Daoy (cell line): ENCODE measurements around the gene DDX46. TPM values are rescaled to one million over a fixed set of nuclear protein-coding genes. Genes with fewer than 3 reads are reported as not detected.
"Not testable (repeated sequence)": the region's sequence is repeated elsewhere in the genome, so short reads cannot be mapped to it uniquely, and the experiment has no call there.

Source experiments
- DNase-seq: peaks from one replicate; pipeline ENCODE4 v3.0.0-alpha.2; 2015; ENCODE audit warnings: low read depth
- total RNA-seq: library from RNA; depleted of rRNA; stranded (reverse); fragments of >200 nt; shearing (Covaris generic); gene quantifications from 2 replicates; pipeline ENCODE4 v1.2.3, GENCODE V29; 2014

The DDX46 gene
- total RNA-seq, 1 experiment from 2014 or later = 35.1 TPM

DNA sequence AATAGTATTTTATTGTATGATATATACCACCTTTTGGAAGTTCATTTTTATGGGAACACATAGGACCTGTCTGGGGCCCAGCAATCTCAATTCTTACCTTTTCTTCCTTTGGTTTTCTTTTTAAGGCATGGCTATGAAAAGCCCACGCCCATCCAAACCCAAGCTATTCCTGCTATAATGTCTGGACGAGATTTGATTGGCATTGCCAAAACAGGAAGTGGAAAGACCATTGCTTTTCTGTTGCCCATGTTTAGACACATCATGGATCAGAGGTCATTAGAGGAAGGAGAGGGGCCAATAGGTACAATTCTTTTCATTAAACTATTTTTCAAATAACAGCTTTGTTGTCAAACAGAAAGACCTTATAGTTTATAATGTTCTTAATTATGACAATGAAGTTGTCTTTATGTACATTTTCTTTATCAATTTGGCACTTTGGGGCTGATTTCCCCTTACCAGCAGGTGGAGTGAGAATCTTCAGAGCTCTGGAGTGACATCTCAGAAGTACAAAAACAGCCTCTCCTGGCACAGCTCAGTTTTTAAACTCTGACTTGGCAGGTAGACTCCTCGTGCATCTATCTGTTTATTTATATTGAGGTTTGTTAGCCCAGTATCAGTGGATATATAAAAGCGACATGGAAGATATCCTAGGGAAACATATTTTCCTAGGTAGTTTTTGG lies 25.8 kb downstream of the DDX46 start:
- peak; percentile 7 for DNase-seq

DNA sequence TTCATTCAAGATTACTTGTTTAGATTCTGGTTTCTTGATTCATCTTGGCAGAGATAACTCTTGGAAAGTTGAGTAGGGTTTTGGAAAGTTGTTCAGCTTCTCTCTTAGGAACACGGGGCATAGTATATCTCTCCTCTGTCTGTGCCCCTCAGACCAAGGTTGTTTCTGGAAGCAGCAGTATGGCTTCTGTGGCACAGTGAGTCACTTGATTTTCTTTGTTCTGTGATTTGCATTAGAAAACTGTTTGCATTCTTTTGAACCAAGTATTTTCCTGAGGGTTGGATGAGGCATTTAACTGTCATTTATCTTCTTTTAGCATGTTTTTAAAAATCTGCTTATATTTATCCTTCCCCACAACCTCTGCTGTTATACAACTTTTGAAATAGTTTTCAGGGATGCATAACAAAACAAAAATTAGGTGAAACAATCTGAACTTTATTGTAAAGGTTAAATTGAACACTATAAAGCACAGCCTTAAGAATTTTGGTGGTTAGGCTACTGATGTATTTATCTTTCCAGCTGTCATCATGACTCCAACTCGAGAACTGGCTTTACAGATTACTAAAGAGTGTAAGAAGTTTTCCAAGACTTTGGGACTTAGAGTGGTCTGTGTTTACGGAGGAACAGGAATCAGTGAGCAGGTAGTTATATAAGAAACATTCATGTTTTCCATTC lies 26.5 kb downstream of the DDX46 start:
- peak; percentile 36 for DNase-seq

DNA sequence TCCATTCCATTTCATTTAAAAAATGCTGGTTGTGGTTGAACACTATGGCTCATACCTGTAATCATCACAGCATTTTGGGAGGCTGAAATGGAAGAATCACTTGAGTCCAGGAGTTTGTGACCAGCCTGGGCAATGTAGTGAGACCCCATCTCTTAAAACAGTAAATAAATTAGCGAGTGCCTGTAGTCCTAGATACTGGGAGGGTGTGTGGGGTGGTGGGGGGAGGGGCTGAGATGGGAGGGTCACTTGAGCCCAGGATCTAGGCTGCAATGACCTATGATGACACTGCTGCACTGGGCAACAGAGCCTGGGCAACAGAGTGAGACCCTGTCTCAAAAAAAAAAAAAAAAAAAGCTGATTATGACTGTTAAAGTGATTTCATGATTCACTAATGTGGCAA lies 29.1 kb downstream of the DDX46 start:
- no peak for DNase-seq

DNA sequence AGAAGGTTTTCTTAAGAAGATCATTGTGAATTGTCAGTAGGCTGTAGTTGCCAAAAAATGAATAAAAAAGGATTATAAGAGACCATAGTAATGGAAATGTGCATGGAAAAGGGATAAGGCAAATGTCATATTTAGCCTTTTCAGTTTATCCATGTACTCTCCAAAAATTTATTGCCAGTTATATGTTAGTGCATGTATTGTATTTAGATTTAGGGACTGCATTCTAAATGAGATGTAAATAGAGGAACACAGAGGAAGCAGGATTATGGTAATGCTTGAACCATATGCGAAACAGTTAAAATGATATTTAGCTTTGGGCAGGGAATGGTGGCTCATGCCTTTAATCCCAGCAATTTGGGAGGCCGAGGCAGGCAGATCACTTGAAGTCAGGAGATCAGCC lies 33.0 kb downstream of the DDX46 start:
- DNase-seq = no peak

DNA sequence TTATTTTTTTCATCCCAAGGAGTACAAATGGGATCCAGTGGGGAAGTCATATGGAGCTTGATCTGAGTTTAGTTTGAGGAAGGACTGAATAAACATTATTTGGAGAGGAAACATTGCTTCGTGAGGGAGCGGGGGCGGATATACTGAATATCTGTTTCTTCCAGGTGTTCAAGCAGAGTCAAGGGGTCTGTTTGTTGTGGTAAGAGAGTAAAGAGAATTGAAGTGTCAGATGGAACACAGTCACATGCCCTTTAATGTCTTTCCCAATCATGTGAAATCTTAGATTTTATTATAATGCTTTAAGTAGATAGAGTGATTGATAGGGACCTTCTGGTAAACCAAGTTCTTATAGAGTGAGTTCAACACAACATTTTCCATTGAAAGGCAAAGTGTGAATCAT lies 33.7 kb downstream of the DDX46 start:
- DNase-seq = no peak

DNA sequence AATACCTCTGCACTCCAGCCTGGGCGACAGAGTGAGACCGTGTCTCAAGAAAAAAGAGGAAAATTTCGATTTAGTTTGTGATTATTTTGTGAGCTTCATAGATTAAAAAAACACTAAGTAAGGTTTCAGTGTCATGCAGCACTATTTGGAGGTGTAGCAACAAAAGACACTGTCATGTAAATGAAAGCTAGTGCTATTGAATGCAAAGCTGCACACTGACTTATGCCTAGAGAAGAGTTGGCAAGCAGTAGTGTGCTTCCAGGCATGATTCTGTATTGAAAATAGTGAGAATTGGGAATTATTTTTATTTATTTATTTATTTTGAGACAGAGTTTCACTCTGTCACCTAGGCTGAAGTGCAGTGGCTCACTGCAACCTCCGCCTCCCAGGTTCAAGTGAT lies 34.5 kb downstream of the DDX46 start:
- no peak for DNase-seq

DNA sequence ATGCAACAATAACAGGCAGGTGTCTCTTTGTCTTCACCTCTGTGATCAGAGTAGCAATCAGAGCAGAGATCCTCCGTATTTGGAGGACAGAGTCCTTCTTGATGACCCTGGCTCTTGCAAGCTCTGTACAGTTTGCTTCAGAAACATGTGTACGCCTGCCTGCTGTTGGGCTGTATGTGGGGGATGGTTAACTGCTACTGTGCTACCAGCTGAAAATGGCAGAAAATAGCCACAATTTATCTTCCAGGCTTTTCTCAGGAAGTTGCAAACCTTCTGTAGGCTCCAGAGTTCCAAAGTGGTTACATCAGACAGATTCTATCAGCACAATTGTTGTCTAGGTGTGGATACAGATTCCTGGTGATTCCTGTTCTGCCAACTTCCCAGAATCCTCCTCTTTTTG lies 35.5 kb downstream of the DDX46 start:
- no peak for DNase-seq

DNA sequence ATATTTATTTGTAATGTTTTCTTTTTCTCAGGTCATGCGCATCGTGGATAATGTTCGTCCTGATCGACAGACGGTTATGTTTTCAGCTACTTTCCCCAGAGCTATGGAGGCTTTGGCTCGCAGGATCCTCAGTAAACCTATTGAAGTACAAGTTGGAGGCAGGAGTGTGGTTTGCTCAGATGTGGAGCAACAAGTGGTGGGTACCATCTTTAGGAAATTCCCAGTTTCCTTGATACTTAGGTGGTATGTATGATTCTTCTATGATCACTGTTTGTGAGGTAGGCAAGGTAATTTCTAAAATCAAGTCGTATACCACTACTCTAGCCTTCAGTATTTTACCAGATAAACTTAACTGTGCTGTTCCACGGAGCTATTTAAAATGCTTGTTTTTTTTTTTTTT lies 36.2 kb downstream of the DDX46 start:
- no peak for DNase-seq

DNA sequence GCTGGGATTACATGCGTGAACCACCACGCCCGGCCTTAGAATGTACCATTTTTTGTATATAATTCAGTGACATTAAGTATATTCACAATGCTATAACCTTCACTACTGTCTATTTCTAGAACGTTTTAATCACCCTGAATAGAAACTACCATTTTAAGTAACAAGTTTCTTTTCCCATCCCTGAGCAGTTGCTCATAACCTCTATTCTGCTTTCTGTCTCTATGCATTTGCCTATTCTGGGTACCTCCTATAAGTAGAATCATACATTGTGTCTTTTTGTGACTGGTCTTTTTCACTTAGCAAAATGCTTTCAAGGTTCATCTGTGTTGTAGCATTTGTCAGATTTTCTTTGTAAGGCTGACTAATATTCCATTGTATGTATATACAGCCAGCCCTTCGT lies 39.9 kb downstream of the DDX46 start:
- DNase-seq = no peak

DNA sequence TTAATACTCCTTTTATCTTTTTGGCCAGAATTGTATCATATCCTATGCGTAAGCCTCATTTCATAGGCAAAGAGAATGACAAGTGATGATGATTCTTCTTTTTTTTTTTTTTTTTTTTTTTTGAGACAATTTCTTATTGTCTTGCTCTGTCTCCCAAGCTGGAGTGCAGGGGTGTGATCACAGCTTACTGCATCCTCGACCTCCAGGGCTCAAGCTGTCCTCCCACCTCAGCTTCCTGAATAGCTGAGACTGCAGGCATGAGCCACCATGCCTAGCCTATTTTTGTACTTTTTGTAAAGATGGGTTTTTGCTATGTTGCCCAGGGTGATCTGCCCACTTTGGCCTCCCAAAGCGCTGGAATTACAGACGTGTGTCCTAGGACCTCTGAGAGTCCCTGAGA lies 45.2 kb downstream of the DDX46 start:
- no peak for DNase-seq

DNA sequence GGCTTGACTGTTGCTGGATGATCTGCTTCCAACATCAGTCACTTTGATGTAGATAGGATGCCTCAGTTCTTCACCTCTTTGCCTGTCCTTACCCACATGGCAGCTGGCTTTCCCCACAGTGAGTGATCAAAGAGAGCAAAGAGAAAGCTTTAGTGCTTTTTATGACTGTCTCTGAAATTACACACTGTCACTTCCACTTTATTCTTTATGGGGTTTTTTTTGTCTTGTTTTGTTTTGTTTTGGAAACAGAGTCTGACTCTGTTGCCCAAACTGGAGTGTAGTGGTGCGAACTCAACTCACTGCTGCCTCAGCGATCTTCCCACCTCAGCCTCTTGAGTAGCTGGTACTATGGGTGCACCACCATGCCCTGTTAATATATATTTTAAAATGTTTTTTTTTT lies 54.8 kb downstream of the DDX46 start:
- DNase-seq = no peak

DNA sequence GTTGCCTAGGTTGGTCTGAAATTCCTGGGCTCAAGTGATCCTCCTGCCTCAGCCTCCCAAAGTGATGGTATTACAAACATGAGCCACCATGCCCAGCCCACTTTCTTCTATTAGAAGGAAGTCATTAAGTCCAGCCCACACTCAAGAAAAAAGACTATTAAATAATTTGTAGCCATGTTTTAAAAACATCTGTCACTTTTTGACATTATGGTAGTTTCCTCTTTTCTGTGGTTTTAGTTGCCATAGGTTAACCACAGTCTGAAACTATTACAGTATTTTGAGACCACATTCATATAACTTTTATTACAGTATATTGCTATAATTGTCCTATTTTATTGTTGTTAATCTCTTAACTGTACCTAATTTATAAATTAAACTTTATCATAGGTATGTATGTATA lies 55.2 kb downstream of the DDX46 start:
- DNase-seq = no peak

DNA sequence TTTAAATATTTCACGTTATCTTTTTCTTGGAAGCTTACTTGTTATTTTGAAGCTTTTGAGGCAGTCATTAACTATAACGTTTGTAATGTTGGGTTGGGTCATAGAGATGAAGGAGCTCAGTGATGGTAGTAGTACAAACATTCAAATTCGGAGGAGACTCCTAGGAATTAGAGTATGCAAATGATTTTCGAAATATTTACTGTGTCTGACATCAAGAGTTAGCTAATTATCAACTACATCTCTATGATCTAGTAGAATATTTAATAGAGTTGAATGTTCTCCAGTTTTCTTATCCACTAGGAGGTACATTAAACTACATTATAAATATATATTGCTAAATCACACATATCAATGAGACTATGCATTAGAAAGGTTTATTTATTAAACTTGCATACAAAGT lies 58.4 kb downstream of the DDX46 start:
- DNase-seq = no peak

DNA sequence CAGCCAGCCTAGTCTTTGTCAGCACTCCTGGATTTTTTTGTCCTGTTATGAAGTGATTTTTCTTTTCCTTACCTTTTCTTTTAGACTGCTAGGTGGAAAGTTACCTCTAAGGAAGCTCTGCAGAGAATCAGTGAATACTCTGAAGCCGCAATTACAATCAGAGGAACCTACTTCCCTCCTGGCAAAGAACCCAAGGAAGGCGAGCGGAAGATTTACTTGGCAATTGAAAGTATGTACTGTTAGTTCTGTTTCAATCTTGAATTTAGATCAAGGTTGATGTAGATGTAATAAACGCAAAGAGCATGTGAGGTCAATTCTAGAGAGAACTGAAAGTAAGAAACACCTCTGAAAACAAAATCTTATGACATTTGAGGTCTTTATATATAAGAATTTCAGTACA lies 60.2 kb downstream of the DDX46 start:
- no peak for DNase-seq

DNA sequence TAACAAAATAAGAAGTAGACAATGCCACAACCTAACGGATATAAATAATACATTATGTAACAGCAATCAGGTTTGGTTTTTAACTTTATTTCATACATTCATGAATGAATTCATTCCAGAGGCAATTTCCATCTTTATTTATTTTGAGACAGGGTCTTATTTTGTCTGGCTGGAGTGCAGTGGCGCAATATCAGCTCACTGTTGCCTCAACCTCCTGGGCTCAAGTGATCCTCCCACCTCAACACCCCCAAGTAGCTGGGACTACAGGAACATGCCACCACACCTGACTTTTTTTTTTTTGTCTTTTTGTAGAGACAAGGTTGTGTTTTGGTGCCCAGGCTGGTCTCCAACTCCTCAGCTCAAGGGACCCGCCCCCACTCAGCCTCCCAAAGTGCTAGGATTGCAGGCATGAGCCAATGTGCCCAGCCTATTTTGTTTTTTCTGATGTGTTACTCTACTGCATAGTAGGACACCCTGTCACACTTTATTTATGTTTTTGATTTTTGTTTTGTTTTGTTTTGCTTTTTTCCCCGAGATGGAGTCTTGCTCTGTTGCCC lies 60.9 kb downstream of the DDX46 start:
- DNase-seq = no peak

DNA sequence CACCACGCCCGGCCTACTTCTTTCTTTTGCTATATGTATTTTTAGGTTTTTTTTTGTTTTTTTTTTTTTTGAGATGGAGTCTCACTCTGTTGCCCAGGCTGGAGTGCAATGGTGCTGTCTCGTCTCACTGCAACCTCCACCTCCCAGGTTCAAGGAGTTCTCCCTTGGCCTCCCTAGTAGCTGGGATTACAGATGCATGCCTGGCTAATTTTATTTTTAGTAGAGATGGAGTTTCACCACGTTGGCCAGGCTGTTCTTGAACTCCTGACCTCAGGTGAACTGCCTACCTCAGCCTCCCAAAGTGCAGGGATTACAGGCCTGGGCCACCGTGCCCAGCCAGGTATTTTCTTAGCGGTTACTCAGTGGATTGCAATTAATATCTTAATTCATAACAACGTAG lies 63.3 kb downstream of the DDX46 start:
- no peak for DNase-seq

DNA sequence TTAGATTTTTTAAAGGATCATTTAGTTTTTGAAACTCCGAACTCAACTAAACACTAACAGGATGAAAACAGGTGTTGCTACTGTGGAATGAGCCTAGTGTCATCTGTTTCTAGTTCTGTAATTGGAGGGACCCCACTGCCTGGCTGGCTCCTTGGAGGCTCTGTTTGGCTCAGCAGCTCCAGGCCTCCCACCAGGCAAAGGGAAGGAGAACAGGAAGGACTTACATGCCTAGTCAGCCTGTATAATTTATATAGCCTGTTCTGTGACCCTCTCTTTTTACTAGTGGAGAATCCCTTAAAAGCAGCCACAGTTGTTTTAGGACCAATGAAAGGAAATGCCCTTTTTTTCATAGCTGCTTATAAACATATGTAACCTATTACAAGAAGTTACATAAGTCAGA lies 66.1 kb downstream of the DDX46 start:
- no peak for DNase-seq

DNA sequence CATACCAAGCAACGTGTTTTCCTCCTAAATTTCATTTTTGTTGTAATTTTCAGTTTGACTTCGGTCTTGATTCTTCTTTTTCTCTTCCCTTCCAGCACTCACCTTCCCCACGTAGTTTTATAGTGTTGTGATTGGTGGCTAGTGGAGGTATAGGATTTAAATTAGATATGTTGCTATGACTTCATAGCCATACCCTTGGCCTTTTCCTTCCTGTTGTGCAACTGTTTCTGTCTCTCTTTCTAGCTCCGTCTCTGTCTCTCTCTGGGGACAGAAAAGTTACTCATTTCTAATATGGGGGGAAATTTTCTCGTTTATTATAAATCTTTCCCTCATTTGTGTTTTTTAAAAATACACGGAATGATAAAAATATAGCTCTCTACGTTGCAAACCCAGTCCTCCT lies 66.6 kb downstream of the DDX46 start:
- DNase-seq = no peak

DNA sequence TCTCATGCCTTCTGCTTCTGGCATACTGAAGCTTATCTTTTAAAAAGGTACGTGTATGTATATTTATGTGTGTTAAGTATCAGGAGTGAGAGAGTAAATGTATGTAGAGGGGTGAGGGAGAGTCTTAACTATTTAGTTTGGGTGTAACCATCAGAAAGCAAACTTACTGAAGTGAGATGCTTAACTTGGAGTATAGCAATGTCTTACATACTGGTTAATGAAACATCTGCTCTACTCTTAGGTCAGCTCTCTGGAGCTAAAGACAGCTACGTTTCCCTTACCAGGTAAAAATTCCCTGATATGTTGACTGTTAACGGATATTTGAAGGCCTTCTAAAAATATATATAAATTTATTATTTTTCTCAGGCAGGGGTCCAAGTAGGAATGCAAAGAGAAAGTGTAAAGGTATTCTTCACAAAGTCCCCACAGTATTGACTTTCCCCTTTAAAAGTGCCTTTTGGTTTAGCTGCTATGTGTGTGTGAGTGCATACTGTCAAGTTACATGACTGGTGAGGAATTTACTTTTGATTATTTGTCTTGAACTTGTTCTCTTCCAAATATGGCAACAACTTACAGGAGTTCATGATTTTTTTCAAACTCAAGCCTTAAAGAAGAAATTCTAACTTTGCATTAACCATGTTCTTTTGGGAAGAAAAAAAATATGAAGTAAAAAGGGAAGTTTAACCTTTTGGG lies 74.9 kb downstream of the DDX46 start:
- no peak for DNase-seq

DNA sequence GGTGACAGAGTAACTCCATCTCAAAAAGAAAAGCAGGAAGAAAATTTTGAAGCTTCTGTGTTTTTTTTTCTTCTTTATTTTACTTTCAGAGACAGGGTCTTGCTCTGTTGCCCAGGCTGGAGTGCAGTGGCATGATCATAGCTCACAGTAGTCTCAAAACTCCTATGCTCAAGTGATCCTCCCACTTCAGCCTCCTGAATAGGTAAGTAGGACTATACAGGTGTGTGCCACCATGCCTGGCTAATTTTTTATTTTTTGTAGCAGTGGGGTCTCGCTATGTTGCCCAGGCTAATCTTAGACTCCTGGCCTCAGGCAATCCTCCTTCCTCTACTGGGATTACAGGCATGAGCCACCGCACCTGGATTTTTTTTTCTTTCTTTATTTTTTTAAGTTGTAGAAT lies 77.0 kb downstream of the DDX46 start:
- DNase-seq = no peak

DNA sequence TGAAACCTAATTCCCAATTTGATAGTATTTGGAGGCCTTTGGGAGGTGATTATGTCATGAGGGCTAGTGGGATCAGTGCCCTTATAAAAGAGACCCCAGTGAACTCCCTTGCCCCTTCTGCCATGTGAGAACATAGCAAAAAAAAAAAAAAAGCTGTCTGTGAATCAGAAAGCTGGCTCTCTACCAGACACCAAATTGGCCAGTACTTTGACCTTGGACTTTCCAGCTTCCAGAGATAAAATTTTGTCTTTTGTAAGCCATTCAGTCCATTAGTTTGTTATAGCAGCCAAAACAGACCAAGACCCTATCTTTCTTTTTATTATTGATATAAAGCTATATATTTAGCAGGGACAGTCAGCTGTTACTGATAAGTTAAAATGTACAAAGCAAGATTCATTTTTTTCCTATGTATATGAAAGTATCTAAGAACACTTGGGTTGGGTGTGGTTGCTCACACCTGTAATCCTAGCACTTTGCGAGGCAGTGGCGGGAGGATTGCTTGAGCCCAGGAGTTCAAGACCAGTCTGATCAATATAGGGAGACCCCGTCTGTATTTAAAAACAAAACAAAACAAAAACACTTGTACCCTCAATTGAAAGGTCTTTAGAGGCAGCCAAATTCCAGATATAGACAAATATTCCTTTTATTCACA lies 79.1 kb downstream of the DDX46 start:
- no peak for DNase-seq

DNA sequence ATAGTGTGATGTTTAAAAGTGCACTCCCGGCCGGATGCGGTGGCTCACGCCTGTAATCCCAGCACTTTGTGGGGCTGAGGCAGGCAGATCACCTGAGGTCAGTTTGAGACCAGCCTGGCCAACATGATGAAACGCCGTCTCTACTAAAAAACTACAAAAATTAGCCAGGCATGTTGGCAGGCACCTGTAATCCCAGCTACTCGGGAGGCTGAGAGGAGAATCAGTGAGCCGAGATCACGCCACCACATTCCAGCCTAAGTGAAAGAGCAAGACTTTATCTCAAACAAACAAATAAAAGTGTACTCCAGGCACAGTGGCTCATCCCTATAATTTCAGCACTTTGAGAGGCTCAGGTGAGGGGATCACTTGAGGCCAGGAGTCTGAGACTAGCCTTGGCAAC lies 79.8 kb downstream of the DDX46 start:
- not testable (repeated sequence) for DNase-seq
